GM23338 (cell line): Measurements from ENCODE around the gene COL16A1.

Experiments used
- CREB1 ChIP-seq: fragments of 250-450 bp; sonication (Bioruptor Pico); IDR thresholded peaks from 2 replicates; pipeline ENCODE4 v1.5.0; 2020; ENCODE audit warnings: low read depth, mild to moderate bottlenecking, moderate library complexity
- EZH2 ChIP-seq: fragments of 200-600 bp; sonication (generic); IDR thresholded peaks from one replicate; pipeline ENCODE4 v1.8.0; 2017; ENCODE audit warnings: antibody characterized with exemption, mild to moderate bottlenecking, low read depth; ENCODE audit not compliant: unreplicated experiment
- EZH2phosphoT487 ChIP-seq: fragments of 200-600 bp; sonication (generic); IDR thresholded peaks from one replicate; pipeline ENCODE4 v1.8.1; 2018; ENCODE audit warnings: antibody characterized with exemption; ENCODE audit not compliant: unreplicated experiment
- JUNB ChIP-seq: IDR thresholded peaks from one replicate; pipeline ENCODE4 v1.6.1; 2016; ENCODE audit warnings: antibody characterized with exemption; ENCODE audit not compliant: unreplicated experiment
- POLR2AphosphoS5 ChIP-seq: IDR thresholded peaks from 2 replicates; pipeline ENCODE4 v1.6.1; 2016; ENCODE audit warnings: antibody characterized with exemption, low read depth
- STAT1 ChIP-seq: IDR thresholded peaks from one replicate; pipeline ENCODE4 v1.6.1; 2016; ENCODE audit warnings: antibody characterized with exemption; ENCODE audit not compliant: unreplicated experiment
- ZNF331 ChIP-seq: fragments of 250-450 bp; sonication (Bioruptor Pico); IDR thresholded peaks from 2 replicates; pipeline ENCODE4 v1.5.0; 2020; ENCODE audit warnings: low read depth, mild to moderate bottlenecking, moderate library complexity
- TF ChIP-seq, protein P1 (sequence below), 2 experiments: fragments of 200-600 bp in 1 of 2; sonication (generic) in 1 of 2; conservative IDR thresholded peaks; 2 replicates each; pipeline versions ENCODE4 v1.5.1 to v1.6.1; 2016 to 2017; ENCODE audit warnings: antibody characterized with exemption in 2 of 2, low read depth in 2 of 2, mild to moderate bottlenecking in 2 of 2, moderate library complexity in 1 of 2
- TF ChIP-seq, protein P2 (sequence below): fragments of 250-450 bp; sonication (Bioruptor Pico); IDR thresholded peaks from 2 replicates; pipeline ENCODE4 v1.5.0; 2020; ENCODE audit warnings: mild to moderate bottlenecking, moderate library complexity
- TF ChIP-seq, protein P3 (sequence below): IDR thresholded peaks from one replicate; pipeline ENCODE4 v1.6.1; 2018; ENCODE audit warnings: antibody characterized with exemption; ENCODE audit not compliant: unreplicated experiment

DNA sequence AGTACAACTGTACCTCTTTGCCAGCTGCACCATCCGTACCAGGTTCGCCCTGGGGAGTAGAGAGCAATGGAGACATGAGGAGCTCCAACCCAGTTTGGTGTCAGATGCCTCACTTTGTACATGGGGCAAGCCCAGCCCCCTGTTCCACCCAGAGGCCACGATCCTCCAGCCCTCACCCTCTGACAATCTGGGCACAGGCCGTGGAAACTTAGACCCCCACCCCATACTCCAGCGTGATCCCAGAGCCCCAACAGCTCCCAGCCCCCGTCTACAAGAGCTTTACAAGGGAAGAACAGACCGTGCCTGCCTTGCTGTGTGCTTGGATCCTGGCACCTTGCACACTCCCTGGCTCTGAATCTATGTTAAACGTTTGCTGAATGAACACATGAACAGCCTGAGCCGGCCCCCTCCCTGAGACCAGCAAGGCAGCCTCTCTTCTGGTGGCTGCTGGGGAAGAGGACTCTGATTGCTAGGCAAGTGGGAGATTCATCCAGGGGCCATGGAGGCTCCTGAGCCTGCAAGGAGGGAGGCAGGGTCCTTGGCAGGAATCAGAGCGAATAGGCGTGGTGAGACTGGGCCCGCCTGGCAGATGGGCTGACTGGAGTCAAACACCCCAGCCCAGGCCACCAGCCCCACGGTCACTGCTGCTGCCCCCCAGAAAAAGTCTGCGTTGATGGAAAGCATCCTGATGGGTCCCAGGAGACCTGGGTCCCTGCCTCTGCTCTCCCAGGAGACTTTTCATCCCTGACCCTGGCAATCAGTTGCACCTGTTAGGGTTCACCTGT, 46.6 kb downstream of the COL16A1 start:
- TF ChIP-seq, protein P1, sequence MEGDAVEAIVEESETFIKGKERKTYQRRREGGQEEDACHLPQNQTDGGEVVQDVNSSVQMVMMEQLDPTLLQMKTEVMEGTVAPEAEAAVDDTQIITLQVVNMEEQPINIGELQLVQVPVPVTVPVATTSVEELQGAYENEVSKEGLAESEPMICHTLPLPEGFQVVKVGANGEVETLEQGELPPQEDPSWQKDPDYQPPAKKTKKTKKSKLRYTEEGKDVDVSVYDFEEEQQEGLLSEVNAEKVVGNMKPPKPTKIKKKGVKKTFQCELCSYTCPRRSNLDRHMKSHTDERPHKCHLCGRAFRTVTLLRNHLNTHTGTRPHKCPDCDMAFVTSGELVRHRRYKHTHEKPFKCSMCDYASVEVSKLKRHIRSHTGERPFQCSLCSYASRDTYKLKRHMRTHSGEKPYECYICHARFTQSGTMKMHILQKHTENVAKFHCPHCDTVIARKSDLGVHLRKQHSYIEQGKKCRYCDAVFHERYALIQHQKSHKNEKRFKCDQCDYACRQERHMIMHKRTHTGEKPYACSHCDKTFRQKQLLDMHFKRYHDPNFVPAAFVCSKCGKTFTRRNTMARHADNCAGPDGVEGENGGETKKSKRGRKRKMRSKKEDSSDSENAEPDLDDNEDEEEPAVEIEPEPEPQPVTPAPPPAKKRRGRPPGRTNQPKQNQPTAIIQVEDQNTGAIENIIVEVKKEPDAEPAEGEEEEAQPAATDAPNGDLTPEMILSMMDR (conservative IDR thresholded peaks at IDR 0.05; ENCODE audit: low read depth in 2 of 2) = no peak
- TF ChIP-seq CREB1 (CRISPR knock-in tag) (no peak), EZH2phosphoT487 (no peak), ZNF331 (CRISPR knock-in tag) (no peak), POLR2AphosphoS5 (no peak), JUNB (no peak), EZH2 (no peak), STAT1 (no peak)
- TF ChIP-seq, protein P2, sequence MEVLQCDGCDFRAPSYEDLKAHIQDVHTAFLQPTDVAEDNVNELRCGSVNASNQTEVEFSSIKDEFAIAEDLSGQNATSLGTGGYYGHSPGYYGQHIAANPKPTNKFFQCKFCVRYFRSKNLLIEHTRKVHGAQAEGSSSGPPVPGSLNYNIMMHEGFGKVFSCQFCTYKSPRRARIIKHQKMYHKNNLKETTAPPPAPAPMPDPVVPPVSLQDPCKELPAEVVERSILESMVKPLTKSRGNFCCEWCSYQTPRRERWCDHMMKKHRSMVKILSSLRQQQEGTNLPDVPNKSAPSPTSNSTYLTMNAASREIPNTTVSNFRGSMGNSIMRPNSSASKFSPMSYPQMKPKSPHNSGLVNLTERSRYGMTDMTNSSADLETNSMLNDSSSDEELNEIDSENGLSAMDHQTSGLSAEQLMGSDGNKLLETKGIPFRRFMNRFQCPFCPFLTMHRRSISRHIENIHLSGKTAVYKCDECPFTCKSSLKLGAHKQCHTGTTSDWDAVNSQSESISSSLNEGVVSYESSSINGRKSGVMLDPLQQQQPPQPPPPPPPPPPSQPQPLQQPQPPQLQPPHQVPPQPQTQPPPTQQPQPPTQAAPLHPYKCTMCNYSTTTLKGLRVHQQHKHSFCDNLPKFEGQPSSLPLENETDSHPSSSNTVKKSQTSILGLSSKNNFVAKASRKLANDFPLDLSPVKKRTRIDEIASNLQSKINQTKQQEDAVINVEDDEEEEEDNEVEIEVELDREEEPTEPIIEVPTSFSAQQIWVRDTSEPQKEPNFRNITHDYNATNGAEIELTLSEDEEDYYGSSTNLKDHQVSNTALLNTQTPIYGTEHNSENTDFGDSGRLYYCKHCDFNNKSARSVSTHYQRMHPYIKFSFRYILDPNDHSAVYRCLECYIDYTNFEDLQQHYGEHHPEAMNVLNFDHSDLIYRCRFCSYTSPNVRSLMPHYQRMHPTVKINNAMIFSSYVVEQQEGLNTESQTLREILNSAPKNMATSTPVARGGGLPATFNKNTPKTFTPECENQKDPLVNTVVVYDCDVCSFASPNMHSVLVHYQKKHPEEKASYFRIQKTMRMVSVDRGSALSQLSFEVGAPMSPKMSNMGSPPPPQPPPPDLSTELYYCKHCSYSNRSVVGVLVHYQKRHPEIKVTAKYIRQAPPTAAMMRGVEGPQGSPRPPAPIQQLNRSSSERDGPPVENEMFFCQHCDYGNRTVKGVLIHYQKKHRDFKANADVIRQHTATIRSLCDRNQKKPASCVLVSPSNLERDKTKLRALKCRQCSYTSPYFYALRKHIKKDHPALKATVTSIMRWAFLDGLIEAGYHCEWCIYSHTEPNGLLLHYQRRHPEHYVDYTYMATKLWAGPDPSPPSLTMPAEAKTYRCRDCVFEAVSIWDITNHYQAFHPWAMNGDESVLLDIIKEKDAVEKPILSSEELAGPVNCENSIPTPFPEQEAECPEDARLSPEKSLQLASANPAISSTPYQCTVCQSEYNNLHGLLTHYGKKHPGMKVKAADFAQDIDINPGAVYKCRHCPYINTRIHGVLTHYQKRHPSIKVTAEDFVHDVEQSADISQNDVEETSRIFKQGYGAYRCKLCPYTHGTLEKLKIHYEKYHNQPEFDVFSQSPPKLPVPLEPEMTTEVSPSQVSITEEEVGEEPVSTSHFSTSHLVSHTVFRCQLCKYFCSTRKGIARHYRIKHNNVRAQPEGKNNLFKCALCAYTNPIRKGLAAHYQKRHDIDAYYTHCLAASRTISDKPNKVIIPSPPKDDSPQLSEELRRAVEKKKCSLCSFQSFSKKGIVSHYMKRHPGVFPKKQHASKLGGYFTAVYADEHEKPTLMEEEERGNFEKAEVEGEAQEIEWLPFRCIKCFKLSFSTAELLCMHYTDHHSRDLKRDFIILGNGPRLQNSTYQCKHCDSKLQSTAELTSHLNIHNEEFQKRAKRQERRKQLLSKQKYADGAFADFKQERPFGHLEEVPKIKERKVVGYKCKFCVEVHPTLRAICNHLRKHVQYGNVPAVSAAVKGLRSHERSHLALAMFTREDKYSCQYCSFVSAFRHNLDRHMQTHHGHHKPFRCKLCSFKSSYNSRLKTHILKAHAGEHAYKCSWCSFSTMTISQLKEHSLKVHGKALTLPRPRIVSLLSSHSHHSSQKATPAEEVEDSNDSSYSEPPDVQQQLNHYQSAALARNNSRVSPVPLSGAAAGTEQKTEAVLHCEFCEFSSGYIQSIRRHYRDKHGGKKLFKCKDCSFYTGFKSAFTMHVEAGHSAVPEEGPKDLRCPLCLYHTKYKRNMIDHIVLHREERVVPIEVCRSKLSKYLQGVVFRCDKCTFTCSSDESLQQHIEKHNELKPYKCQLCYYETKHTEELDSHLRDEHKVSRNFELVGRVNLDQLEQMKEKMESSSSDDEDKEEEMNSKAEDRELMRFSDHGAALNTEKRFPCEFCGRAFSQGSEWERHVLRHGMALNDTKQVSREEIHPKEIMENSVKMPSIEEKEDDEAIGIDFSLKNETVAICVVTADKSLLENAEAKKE = no peak
- TF ChIP-seq, protein P3, sequence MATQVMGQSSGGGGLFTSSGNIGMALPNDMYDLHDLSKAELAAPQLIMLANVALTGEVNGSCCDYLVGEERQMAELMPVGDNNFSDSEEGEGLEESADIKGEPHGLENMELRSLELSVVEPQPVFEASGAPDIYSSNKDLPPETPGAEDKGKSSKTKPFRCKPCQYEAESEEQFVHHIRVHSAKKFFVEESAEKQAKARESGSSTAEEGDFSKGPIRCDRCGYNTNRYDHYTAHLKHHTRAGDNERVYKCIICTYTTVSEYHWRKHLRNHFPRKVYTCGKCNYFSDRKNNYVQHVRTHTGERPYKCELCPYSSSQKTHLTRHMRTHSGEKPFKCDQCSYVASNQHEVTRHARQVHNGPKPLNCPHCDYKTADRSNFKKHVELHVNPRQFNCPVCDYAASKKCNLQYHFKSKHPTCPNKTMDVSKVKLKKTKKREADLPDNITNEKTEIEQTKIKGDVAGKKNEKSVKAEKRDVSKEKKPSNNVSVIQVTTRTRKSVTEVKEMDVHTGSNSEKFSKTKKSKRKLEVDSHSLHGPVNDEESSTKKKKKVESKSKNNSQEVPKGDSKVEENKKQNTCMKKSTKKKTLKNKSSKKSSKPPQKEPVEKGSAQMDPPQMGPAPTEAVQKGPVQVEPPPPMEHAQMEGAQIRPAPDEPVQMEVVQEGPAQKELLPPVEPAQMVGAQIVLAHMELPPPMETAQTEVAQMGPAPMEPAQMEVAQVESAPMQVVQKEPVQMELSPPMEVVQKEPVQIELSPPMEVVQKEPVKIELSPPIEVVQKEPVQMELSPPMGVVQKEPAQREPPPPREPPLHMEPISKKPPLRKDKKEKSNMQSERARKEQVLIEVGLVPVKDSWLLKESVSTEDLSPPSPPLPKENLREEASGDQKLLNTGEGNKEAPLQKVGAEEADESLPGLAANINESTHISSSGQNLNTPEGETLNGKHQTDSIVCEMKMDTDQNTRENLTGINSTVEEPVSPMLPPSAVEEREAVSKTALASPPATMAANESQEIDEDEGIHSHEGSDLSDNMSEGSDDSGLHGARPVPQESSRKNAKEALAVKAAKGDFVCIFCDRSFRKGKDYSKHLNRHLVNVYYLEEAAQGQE = no peak
